Suprapubic skin (tissue), 4 donors: ENCODE data around the gene EMID1.

ENCODE experiments used
- CTCF ChIP-seq, 2 donors: fragments of 200-600 bp in 1 of 2; fragments of 450-650 bp in 1 of 2; sonication (generic) in 1 of 2; IDR thresholded peaks; one replicate each; pipeline ENCODE4 v1.5.1; 2016 to 2019; ENCODE audit warnings: antibody characterized with exemption in 2 of 2, mild to moderate bottlenecking in 1 of 2, moderate library complexity in 1 of 2
- POLR2A ChIP-seq, 2 donors: fragments of 450-650 bp; IDR thresholded peaks; one replicate each; pipeline ENCODE4 v1.6.1; 2017; ENCODE audit warnings: antibody characterized with exemption in 2 of 2, mild to moderate bottlenecking in 2 of 2, moderate library complexity in 2 of 2
- POLR2AphosphoS5 ChIP-seq, 3 donors: sonication (generic); formaldehyde crosslinking; IDR thresholded peaks; one replicate each; pipeline ENCODE4 v1.6.1; 2017; ENCODE audit warnings: antibody characterized with exemption in 3 of 3

GRCh38 chr22:29190051-29190450 lies 15.6 kb upstream of the EMID1 start:
- TF ChIP-seq CTCF (IDR thresholded peaks at IDR 0.05), result no peak
- no peak for TF ChIP-seq POLR2AphosphoS5 (IDR thresholded peaks at IDR 0.05)
- no peak for TF ChIP-seq POLR2A (IDR thresholded peaks at IDR 0.05)
